ENCODE data around the gene TRIM16. TPM values are rescaled to one million over a fixed set of nuclear protein-coding genes. Genes with fewer than 3 reads are reported as not detected.

TRIM16 gene
- total RNA-seq, 2 donors from 2014 or later = 19.7 to 72.2 TPM

- no peaks in the 10 kb centered on the region for H3K9me3 ChIP-seq
- no peaks in the 10 kb centered on the region for H3K4me1 ChIP-seq (replicated peaks)
- no peaks in the 10 kb centered on the region for H3K36me3 ChIP-seq
- H3K27ac ChIP-seq = no peak overlapping the region
- WGBS = 87% methylated on average over 6 of the region's 6 CpGs
- no peak for TF ChIP-seq POLR2AphosphoS5 (IDR thresholded peaks at IDR 0.05)
- no peak for TF ChIP-seq CTCF (IDR thresholded peaks at IDR 0.05)
- no peak for TF ChIP-seq POLR2A (IDR thresholded peaks at IDR 0.05)
- no peaks in the 10 kb centered on the region for H3K27me3 ChIP-seq (replicated peaks; ENCODE audit: insufficient read depth)
- intact Hi-C loops (cut with DNase I) = no loop called here
- H3K4me3 ChIP-seq = no peak overlapping the region
- no peak for DNase-seq (ENCODE audit: low spot score)
Observed at GRCh38 chr17:15663176-15663575, 20.9 kb downstream of the TRIM16 start.

GRCh38 chr17:15662681-15663080 is 21.4 kb downstream of the TRIM16 start:
- no peak overlapping the region for H3K4me3 ChIP-seq
- intact Hi-C loops (cut with DNase I) = no loop called here
- H3K27ac ChIP-seq = no peak overlapping the region
- H3K4me1 ChIP-seq (replicated peaks) = no peaks in the 10 kb centered on the region
- H3K9me3 ChIP-seq = no peaks in the 10 kb centered on the region
- no peak for DNase-seq (ENCODE audit: low spot score)
- 82% methylated on average over 3 of the region's 3 CpGs for WGBS
- H3K36me3 ChIP-seq = no peaks in the 10 kb centered on the region
- H3K27me3 ChIP-seq (replicated peaks; ENCODE audit: insufficient read depth) = no peaks in the 10 kb centered on the region
- TF ChIP-seq CTCF (IDR thresholded peaks at IDR 0.05) (no peak), POLR2AphosphoS5 (IDR thresholded peaks at IDR 0.05) (no peak), POLR2A (IDR thresholded peaks at IDR 0.05) (no peak)

- H3K4me3 ChIP-seq = no peak overlapping the region
- no peaks in the 10 kb centered on the region for H3K36me3 ChIP-seq
- no peak for DNase-seq (ENCODE audit: low spot score)
- no peaks in the 10 kb centered on the region for H3K9me3 ChIP-seq
- WGBS = 56% methylated on average over 3 of the region's 3 CpGs
- intact Hi-C loops (cut with DNase I) = no loop called here
- no peaks in the 10 kb centered on the region for H3K27me3 ChIP-seq (replicated peaks; ENCODE audit: insufficient read depth)
- no peak overlapping the region for H3K27ac ChIP-seq
- H3K4me1 ChIP-seq (replicated peaks) = no peaks in the 10 kb centered on the region
- no peak for TF ChIP-seq POLR2A (IDR thresholded peaks at IDR 0.05)
- no peak for TF ChIP-seq CTCF (IDR thresholded peaks at IDR 0.05)
- TF ChIP-seq POLR2AphosphoS5 (IDR thresholded peaks at IDR 0.05) = no peak
Observed at GRCh38 chr17:15660077-15660476, 24.0 kb downstream of the TRIM16 start.

GRCh38 chr17:15659663-15660062 is 24.4 kb downstream of the TRIM16 start:
- intact Hi-C loops (cut with DNase I) = no loop called here
- 44% methylated on average over 4 of the region's 4 CpGs for WGBS
- H3K27me3 ChIP-seq (replicated peaks; ENCODE audit: insufficient read depth) = no peaks in the 10 kb centered on the region
- no peak overlapping the region for H3K4me3 ChIP-seq
- no peaks in the 10 kb centered on the region for H3K36me3 ChIP-seq
- TF ChIP-seq POLR2A (IDR thresholded peaks at IDR 0.05) (no peak), CTCF (IDR thresholded peaks at IDR 0.05) (no peak), POLR2AphosphoS5 (IDR thresholded peaks at IDR 0.05) (no peak)
- H3K27ac ChIP-seq = no peak overlapping the region
- no peaks in the 10 kb centered on the region for H3K9me3 ChIP-seq
- H3K4me1 ChIP-seq (replicated peaks) = no peaks in the 10 kb centered on the region
- DNase-seq (ENCODE audit: low spot score) = no peak

GRCh38 chr17:15659236-15659635 is 24.9 kb downstream of the TRIM16 start:
- H3K4me1 ChIP-seq (replicated peaks) = no peaks in the 10 kb centered on the region
- H3K36me3 ChIP-seq = no peaks in the 10 kb centered on the region
- no peak overlapping the region for H3K27ac ChIP-seq
- H3K27me3 ChIP-seq (replicated peaks; ENCODE audit: insufficient read depth) = no peaks in the 10 kb centered on the region
- no peaks in the 10 kb centered on the region for H3K9me3 ChIP-seq
- H3K4me3 ChIP-seq = no peak overlapping the region
- 97% methylated on average over 6 of the region's 6 CpGs for WGBS
- no peak for TF ChIP-seq CTCF (IDR thresholded peaks at IDR 0.05)
- no peak for TF ChIP-seq POLR2AphosphoS5 (IDR thresholded peaks at IDR 0.05)
- no peak for TF ChIP-seq POLR2A (IDR thresholded peaks at IDR 0.05)
- DNase-seq (ENCODE audit: low spot score) = no peak
- intact Hi-C loops (cut with DNase I) = no loop called here
